Astrocyte (in vitro differentiated cells and primary cell): ENCODE results near the gene PCYT1A. TPM values are rescaled to one million over a fixed set of nuclear protein-coding genes. Genes with fewer than 3 reads are reported as not detected.

ENCODE experiments used
- DNase-seq: peaks from one replicate; pipeline ENCODE4 v3.0.0-alpha.2; 2010; ENCODE audit warnings: low read depth
- FAIRE-seq: peaks from 2 replicates; lab custom pipeline; 2011; peaks lifted over from hg19 to GRCh38; lab: Jason Lieb, UNC
- H2AFZ ChIP-seq: 2 replicates; pipeline ENCODE4 v1.6.0; 2012; ENCODE audit warnings: low read depth, low read length, inconsistent platforms
- H3K27ac ChIP-seq: 2 replicates; pipeline ENCODE4 v1.5.1; 2011; ENCODE audit warnings: low read depth, low read length, inconsistent platforms
- H3K27me3 ChIP-seq: 2 replicates; pipeline ENCODE4 v1.6.0; 2011; ENCODE audit warnings: low read length, inconsistent platforms; ENCODE audit not compliant: insufficient read depth
- H3K36me3 ChIP-seq: 2 replicates; pipeline ENCODE4 v1.5.1; 2011; ENCODE audit warnings: low read length, inconsistent platforms; ENCODE audit not compliant: insufficient read depth
- H3K4me1 ChIP-seq: 2 replicates; pipeline ENCODE4 v1.5.1; 2011; ENCODE audit warnings: low read length, inconsistent platforms; ENCODE audit not compliant: insufficient read depth
- H3K4me2 ChIP-seq: 2 replicates; pipeline ENCODE4 v1.6.0; 2012; ENCODE audit warnings: low read length, inconsistent platforms
- H3K4me3 ChIP-seq: 2 replicates; pipeline ENCODE4 v1.5.1; 2011; ENCODE audit warnings: low read depth, mild to moderate bottlenecking, low read length, inconsistent platforms; ENCODE audit not compliant: insufficient read depth
- H3K79me2 ChIP-seq: 2 replicates; pipeline ENCODE4 v1.6.0; 2012; ENCODE audit warnings: mild to moderate bottlenecking, low read length, inconsistent platforms; ENCODE audit not compliant: insufficient read depth
- H3K9ac ChIP-seq: 2 replicates; pipeline ENCODE4 v1.6.0; 2012; ENCODE audit warnings: mild to moderate bottlenecking, low read length, inconsistent platforms
- H3K9me3 ChIP-seq: 2 replicates; pipeline ENCODE4 v1.5.1; 2012; ENCODE audit warnings: low read depth, mild to moderate bottlenecking, low read length, inconsistent platforms; ENCODE audit not compliant: insufficient read depth
- H4K20me1 ChIP-seq: 2 replicates; pipeline ENCODE4 v1.6.0; 2012; ENCODE audit warnings: low read length, inconsistent platforms; ENCODE audit not compliant: insufficient read depth
- H3K27ac Mint-ChIP-seq: one replicate; pipeline ENCODE4 v1.8.0; 2021; ENCODE audit warnings: mild to moderate bottlenecking, mixed read lengths; ENCODE audit not compliant: unreplicated experiment
- H3K27me3 Mint-ChIP-seq: one replicate; pipeline ENCODE4 v1.8.0; 2021; ENCODE audit warnings: low read depth, mixed read lengths; ENCODE audit not compliant: unreplicated experiment
- H3K36me3 Mint-ChIP-seq: one replicate; pipeline ENCODE4 v1.8.0; 2021; ENCODE audit warnings: low read depth, mixed read lengths; ENCODE audit not compliant: unreplicated experiment
- H3K4me1 Mint-ChIP-seq: one replicate; pipeline ENCODE4 v1.8.0; 2021; ENCODE audit warnings: low read depth, mixed read lengths; ENCODE audit not compliant: unreplicated experiment
- H3K4me3 Mint-ChIP-seq: one replicate; pipeline ENCODE4 v1.8.0; 2021; ENCODE audit warnings: mild to moderate bottlenecking, moderate library complexity, mixed read lengths; ENCODE audit not compliant: unreplicated experiment
- H3K9me3 Mint-ChIP-seq: one replicate; pipeline ENCODE4 v1.8.0; 2021; ENCODE audit warnings: mild to moderate bottlenecking, mixed read lengths; ENCODE audit not compliant: unreplicated experiment
- CTCF ChIP-seq: IDR thresholded peaks from 2 replicates; pipeline ENCODE4 v1.5.1; 2011; ENCODE audit warnings: low read depth, mild to moderate bottlenecking, inconsistent platforms, low read length, moderate library complexity; ENCODE audit not compliant: insufficient read depth
- EZH2 ChIP-seq: IDR thresholded peaks from 2 replicates; pipeline ENCODE4 v1.6.1; 2012; ENCODE audit warnings: mild to moderate bottlenecking, low read length, inconsistent platforms; ENCODE audit not compliant: insufficient read depth
- total RNA-seq: library from RNA; stranded (reverse); gene quantifications from 2 replicates; pipeline ENCODE4 v1.2.1, GENCODE V29; 2021

PCYT1A gene
- total RNA-seq, 1 donor from 2014 or later, result 92.6 TPM

- H2AFZ ChIP-seq, result no peak overlapping the region
- Mint-ChIP-seq H3K4me1 (peaks cover 5% of the 10 kb centered on the region), H3K36me3 (peaks cover 8% of the 10 kb centered on the region), H3K27ac (no peak overlapping the region), H3K4me3 (no peak overlapping the region), H3K27me3 (peaks cover 16% of the 10 kb centered on the region), H3K9me3 (no peaks in the 10 kb centered on the region)
- no peak overlapping the region for H3K27ac ChIP-seq
- H3K36me3 ChIP-seq, result no peaks in the 10 kb centered on the region
- H3K27me3 ChIP-seq, result no peaks in the 10 kb centered on the region
- FAIRE-seq (no peak), DNase-seq (no peak)
- no peaks in the 10 kb centered on the region for H4K20me1 ChIP-seq
- H3K4me1 ChIP-seq, result peaks cover 9% of the 10 kb centered on the region
- no peaks in the 10 kb centered on the region for H3K79me2 ChIP-seq
- no peak overlapping the region for H3K4me3 ChIP-seq
- H3K4me2 ChIP-seq, result no peak overlapping the region
- H3K9ac ChIP-seq, result no peak overlapping the region
- H3K9me3 ChIP-seq, result no peaks in the 10 kb centered on the region
- TF ChIP-seq EZH2 (no peak), CTCF (no peak)
These were observed 72.0 kb downstream of the PCYT1A start for GRCh38 chr3:196215493-196216020.

GRCh38 chr3:196214783-196215441 lies 72.6 kb downstream of the PCYT1A start:
- no peak for DNase-seq
- H3K9ac ChIP-seq, result no peak overlapping the region
- peaks cover 8% of the 10 kb centered on the region for H3K4me1 ChIP-seq
- TF ChIP-seq CTCF, result no peak
- no peak for TF ChIP-seq EZH2
- no peaks in the 10 kb centered on the region for H3K27me3 ChIP-seq
- no peaks in the 10 kb centered on the region for H3K9me3 ChIP-seq
- H3K36me3 ChIP-seq, result no peaks in the 10 kb centered on the region
- no peaks in the 10 kb centered on the region for H4K20me1 ChIP-seq
- no peak overlapping the region for H3K27ac ChIP-seq
- H3K4me2 ChIP-seq, result no peak overlapping the region
- no peak overlapping the region for H3K4me3 Mint-ChIP-seq
- no peak for FAIRE-seq
- peaks cover 8% of the 10 kb centered on the region for H3K36me3 Mint-ChIP-seq
- no peaks in the 10 kb centered on the region for H3K9me3 Mint-ChIP-seq
- peaks cover 17% of the 10 kb centered on the region for H3K27me3 Mint-ChIP-seq
- peaks cover 5% of the 10 kb centered on the region for H3K4me1 Mint-ChIP-seq
- no peak overlapping the region for H3K4me3 ChIP-seq
- no peak overlapping the region for H2AFZ ChIP-seq
- H3K79me2 ChIP-seq, result no peaks in the 10 kb centered on the region
- no peak overlapping the region for H3K27ac Mint-ChIP-seq
